Osteocyte (in vitro differentiated cells): Measurements from ENCODE around the gene HOXB8. TPM values are rescaled to one million over a fixed set of nuclear protein-coding genes. Genes with fewer than 3 reads are reported as not detected.

Experiments
- DNase-seq: peaks from one replicate; pipeline ENCODE4 v3.0.0; 2021; ENCODE audit warnings: mixed read lengths; ENCODE audit not compliant: unreplicated experiment; ENCODE audit errors: extremely low spot score
- H3K27ac Mint-ChIP-seq: one replicate; pipeline ENCODE4 v1.8.0; 2021; ENCODE audit warnings: mild to moderate bottlenecking, mixed read lengths; ENCODE audit not compliant: unreplicated experiment
- H3K27me3 Mint-ChIP-seq: one replicate; pipeline ENCODE4 v1.8.0; 2021; ENCODE audit warnings: mixed read lengths; ENCODE audit not compliant: unreplicated experiment
- H3K36me3 Mint-ChIP-seq: one replicate; pipeline ENCODE4 v1.8.0; 2021; ENCODE audit warnings: mixed read lengths; ENCODE audit not compliant: unreplicated experiment
- H3K4me1 Mint-ChIP-seq: one replicate; pipeline ENCODE4 v1.8.0; 2021; ENCODE audit warnings: mixed read lengths; ENCODE audit not compliant: unreplicated experiment
- H3K4me3 Mint-ChIP-seq: one replicate; pipeline ENCODE4 v1.8.0; 2021; ENCODE audit warnings: mild to moderate bottlenecking, moderate library complexity, mixed read lengths; ENCODE audit not compliant: unreplicated experiment
- H3K9me3 Mint-ChIP-seq: one replicate; pipeline ENCODE4 v1.8.0; 2021; ENCODE audit warnings: mixed read lengths; ENCODE audit not compliant: unreplicated experiment
- total RNA-seq: library from RNA; stranded (reverse); gene quantifications from 2 replicates; pipeline ENCODE4 v1.2.1, GENCODE V29; 2021
- TF ChIP-seq, protein P1 (sequence below): fragments of 200-600 bp; sonication (generic); IDR thresholded peaks from 2 replicates; pipeline ENCODE4 v1.5.0; 2021; ENCODE audit warnings: antibody characterized with exemption, mild to moderate bottlenecking, moderate library complexity

HOXB8 gene
- total RNA-seq, 1 donor from 2014 or later: not detected

DNA sequence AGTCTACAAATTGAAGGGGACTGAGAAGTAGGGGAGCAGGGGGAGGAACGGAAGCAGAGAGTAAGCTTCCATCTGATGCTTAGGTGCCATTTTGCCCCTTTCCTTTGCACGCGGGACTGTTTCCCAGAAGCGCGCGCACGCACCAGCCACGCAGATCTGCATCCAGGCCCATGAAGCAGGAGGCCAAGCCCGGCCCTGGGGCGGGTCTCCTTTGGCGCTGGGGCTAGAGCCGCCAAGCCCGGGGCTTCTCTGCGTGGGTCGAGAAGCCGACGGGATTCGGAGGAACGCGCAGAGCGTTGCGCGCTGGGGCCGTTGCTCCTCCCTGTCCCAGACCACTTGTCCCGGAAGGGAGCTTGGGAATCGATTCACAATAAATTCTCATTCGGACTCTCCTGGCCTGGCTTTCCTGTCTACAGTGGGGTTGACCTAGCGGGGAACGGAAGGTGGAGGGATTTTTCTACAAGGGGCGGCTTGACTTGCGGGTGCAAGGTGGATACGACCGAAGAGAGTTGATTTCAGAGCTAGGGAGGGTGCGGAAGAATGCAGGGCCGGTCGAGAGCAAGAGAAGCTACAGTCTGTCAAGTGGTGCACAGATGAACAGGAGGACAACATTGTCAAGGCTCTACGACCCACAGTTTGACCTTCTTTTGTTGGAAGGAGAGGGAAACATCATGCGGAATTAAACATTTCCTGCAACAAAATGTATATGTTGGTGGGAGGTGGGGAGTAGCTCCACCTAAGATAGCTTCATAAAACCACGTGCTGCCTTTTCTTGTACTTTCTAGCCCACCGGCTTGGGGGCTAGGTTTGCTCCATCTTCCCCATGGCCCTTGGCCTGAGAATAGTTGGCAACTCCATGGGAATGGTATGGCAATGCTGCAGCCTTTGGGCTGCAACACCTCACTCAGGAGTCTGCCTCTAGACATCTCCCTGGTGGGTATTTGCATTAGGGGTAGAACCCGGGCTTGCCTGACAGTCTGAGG lies 6.6 kb upstream of the HOXB8 start:
- Mint-ChIP-seq H3K27ac (no peak overlapping the region), H3K9me3 (no peaks in the 10 kb centered on the region), H3K27me3 (peaks cover 81% of the 10 kb centered on the region), H3K36me3 (peaks cover 2% of the 10 kb centered on the region), H3K4me1 (peaks cover 22% of the 10 kb centered on the region), H3K4me3 (no peak overlapping the region)
- no peak for DNase-seq
- TF ChIP-seq, protein P1, sequence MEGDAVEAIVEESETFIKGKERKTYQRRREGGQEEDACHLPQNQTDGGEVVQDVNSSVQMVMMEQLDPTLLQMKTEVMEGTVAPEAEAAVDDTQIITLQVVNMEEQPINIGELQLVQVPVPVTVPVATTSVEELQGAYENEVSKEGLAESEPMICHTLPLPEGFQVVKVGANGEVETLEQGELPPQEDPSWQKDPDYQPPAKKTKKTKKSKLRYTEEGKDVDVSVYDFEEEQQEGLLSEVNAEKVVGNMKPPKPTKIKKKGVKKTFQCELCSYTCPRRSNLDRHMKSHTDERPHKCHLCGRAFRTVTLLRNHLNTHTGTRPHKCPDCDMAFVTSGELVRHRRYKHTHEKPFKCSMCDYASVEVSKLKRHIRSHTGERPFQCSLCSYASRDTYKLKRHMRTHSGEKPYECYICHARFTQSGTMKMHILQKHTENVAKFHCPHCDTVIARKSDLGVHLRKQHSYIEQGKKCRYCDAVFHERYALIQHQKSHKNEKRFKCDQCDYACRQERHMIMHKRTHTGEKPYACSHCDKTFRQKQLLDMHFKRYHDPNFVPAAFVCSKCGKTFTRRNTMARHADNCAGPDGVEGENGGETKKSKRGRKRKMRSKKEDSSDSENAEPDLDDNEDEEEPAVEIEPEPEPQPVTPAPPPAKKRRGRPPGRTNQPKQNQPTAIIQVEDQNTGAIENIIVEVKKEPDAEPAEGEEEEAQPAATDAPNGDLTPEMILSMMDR: no peak

DNA sequence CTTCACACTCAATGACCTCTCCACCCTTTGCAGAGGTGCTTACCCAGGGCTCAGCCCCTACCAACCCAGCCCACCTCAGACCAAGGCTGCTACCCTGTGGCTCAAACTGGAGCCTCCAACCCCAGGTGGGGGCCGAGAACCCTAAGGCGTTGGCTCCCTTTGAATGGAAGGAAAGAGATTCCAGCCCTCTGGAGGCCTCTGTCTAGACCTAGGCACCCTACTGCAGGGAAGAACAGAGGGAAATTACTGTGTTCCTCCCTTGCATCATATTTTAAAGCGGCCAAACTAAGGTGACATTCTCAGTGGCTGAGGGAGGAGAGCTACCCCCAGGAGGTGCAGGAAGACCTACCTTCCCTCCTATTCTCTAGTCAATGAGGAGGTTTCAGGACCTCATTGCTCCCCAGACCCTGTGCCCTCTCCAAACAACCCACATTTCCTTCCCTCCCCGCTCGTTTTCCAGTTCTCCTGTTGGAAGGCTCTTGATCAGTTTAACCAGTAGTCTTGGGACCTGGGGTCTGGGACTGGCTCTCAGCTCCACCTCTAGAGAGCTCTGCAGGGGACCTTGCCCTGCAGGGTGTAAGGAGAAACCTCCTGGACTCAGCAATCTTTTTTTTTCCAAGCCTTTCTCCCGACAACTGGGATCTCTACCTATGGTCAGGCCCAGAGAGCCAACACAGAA lies 5.5 kb upstream of the HOXB8 start:
- Mint-ChIP-seq H3K36me3 (peaks cover 2% of the 10 kb centered on the region), H3K4me3 (no peak overlapping the region), H3K4me1 (peaks cover 19% of the 10 kb centered on the region), H3K9me3 (no peaks in the 10 kb centered on the region), H3K27ac (no peak overlapping the region), H3K27me3 (peaks cover 90% of the 10 kb centered on the region)
- TF ChIP-seq, protein P1: no peak
- DNase-seq: no peak

DNA sequence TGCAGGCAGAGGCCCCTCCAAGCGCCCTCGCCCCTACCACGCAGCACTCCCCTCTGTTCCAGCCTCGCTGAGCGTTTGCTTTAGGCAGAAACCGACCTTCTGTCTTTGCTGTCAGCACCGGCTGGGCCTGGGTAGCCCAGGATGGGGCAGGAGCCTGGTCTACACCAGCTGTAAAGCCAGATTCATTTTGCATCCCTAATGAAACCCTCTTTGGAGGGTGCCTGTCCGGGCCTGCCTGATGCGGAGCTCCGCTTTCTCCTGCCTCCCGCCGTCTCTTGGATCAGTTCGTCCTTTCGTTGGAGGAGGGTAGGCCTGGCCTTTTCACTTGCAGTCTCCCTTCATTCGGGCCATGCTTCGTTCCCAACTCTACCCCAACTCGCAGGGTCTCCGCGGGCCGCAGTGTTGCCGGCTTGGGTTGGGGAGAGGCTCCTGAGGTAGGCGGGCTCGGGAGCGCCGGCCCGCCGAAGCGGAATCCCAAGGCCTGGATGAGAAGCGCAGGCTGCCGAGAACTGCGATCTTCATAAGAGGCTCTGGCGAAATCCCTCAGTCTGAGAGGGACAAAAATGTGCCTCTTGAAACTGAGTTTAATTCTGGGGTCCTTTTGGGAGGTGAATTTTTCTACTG lies 4.8 kb upstream of the HOXB8 start:
- TF ChIP-seq, protein P1: no peak
- Mint-ChIP-seq H3K27ac (no peak overlapping the region), H3K4me3 (no peak overlapping the region), H3K36me3 (peaks cover 2% of the 10 kb centered on the region), H3K9me3 (no peaks in the 10 kb centered on the region), H3K4me1 (peaks cover 16% of the 10 kb centered on the region), H3K27me3 (peaks cover 93% of the 10 kb centered on the region)
- DNase-seq: no peak

DNA sequence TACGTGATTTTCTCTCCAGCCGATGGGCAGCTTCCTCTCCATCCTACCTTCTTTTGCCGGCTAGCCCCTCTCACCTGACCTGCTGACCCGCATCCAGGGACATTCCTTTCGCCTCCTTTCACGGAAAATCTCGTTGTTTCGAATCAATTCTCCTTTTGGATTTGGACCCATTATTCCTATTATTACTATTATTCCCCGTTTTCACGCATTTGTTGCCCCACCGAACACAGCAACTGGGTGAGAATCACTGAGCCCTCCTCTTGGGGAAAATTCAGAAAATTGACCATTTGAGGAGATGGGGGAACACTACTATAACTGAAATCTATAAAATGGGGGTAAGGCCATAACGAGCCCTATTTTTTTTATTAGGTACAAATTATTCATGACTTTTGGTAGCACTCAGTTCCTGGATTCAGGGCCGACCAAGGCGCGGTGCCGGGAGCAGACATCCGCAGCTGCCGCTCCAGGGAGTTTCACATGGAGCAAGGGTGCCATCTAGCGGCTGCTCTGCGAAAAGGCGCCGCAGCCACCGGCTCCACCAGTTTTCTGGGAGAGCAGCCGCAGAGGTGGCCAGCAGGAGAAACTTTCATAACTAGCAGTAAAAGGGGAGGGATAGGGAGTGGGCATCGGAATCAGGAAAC lies 3.3 kb upstream of the HOXB8 start:
- H3K4me1 Mint-ChIP-seq: peaks cover 23% of the 10 kb centered on the region
- TF ChIP-seq, protein P1: peak; percentile 98
- peaks cover 2% of the 10 kb centered on the region for H3K36me3 Mint-ChIP-seq
- DNase-seq: peak; percentile 95
- no peak overlapping the region for H3K27ac Mint-ChIP-seq
- no peak overlapping the region for H3K4me3 Mint-ChIP-seq
- peaks cover 93% of the 10 kb centered on the region for H3K27me3 Mint-ChIP-seq
- H3K9me3 Mint-ChIP-seq: no peaks in the 10 kb centered on the region
